B cell (primary cell): ENCODE measurements around the gene KRTAP2-3. TPM values are rescaled to one million over a fixed set of nuclear protein-coding genes. Genes with fewer than 3 reads are reported as not detected.
"Not testable (repeated sequence)": the region's sequence is repeated elsewhere in the genome, so short reads cannot be mapped to it uniquely, and the experiment has no call there.

ENCODE experiments used
- ATAC-seq: fragments of 200-7000 bp; cut with Tn5 transposase; one replicate; pipeline ENCODE4 v1.10.0; 2021; ENCODE audit warnings: low read depth, mild to moderate bottlenecking, moderate number of reproducible peaks, moderate library complexity
- CTCF ChIA-PET: fragments of 350-600 bp; sonication (Branson Sonifier 250); formaldehyde crosslinking; loops from one replicate; lab custom pipeline; 2021; ENCODE audit warnings: antibody characterized with exemption, inconsistent platforms; lab: Charles Lee
- POLR2A ChIA-PET: fragments of 350-600 bp; sonication (Branson Sonifier 250); formaldehyde crosslinking; loops from one replicate; lab custom pipeline; 2021; ENCODE audit warnings: antibody characterized with exemption; lab: Charles Lee
- DNase-seq: peaks from one replicate; pipeline ENCODE4 v3.0.0; 2013
- H2AFZ ChIP-seq: 2 replicates; pipeline ENCODE4 v1.6.1; 2012; ENCODE audit warnings: mild to moderate bottlenecking, low read depth, low read length; ENCODE audit not compliant: insufficient read depth, poor library complexity, severe bottlenecking
- H3K27ac ChIP-seq, 2 donors: 1 replicate in 1 of 2; 2 replicates in 1 of 2; pipeline ENCODE4 v1.5.1; 2012 to 2013; ENCODE audit warnings: low read length in 2 of 2, mild to moderate bottlenecking in 2 of 2, moderate library complexity in 1 of 2
- H3K27me3 ChIP-seq, 4 experiments: fragments of 200-600 bp in 1 of 4; sonication (generic) in 1 of 4; replicated peaks in 1 of 4; 1 replicate in 2 of 4; 2 replicates in 2 of 4; pipeline versions ENCODE4 v1.6.1 to v1.7.0; 2013 to 2016; ENCODE audit warnings: low read length in 3 of 4, mild to moderate bottlenecking in 2 of 4, mixed read lengths in 1 of 4, moderate library complexity in 1 of 4; ENCODE audit not compliant: insufficient read depth in 4 of 4, control insufficient read depth in 3 of 4; ENCODE audit errors: control extremely low read depth in 1 of 4
- H3K36me3 ChIP-seq, 2 experiments: replicated peaks in 1 of 2; 1 replicate in 1 of 2; 2 replicates in 1 of 2; pipeline versions ENCODE4 v1.6.1 to v1.7.1; 2013; ENCODE audit warnings: low read length in 1 of 2; ENCODE audit not compliant: insufficient read depth in 2 of 2, control insufficient read depth in 1 of 2; ENCODE audit errors: control extremely low read depth in 1 of 2, extremely low read depth in 1 of 2
- H3K4me1 ChIP-seq, 2 donors: fragments of 200-600 bp in 1 of 2; sonication (generic) in 1 of 2; 1 replicate in 1 of 2; 2 replicates in 1 of 2; pipeline versions ENCODE4 v1.5.1 to v1.6.1; 2013 to 2017; ENCODE audit warnings: low read length in 2 of 2; ENCODE audit not compliant: control insufficient read depth in 2 of 2, insufficient read depth in 2 of 2
- H3K4me2 ChIP-seq: replicated peaks from 2 replicates; pipeline ENCODE3; 2012; ENCODE audit warnings: mild to moderate bottlenecking, low read depth, low read length; ENCODE audit not compliant: poor library complexity, severe bottlenecking
- H3K4me3 ChIP-seq, 5 experiments: fragments of 200-600 bp in 1 of 5; sonication (generic) in 1 of 5; 1 replicate in 3 of 5; 2 replicates in 2 of 5; pipeline versions ENCODE4 v1.5.1 to v1.7.0; 2011 to 2016; ENCODE audit warnings: low read length in 4 of 5, mild to moderate bottlenecking in 4 of 5, low read depth in 2 of 5, control low read depth in 1 of 5, moderate library complexity in 1 of 5; ENCODE audit not compliant: insufficient read depth in 1 of 5; ENCODE audit errors: control extremely low read depth in 1 of 5, extremely low read depth in 1 of 5
- H3K79me2 ChIP-seq: fragments of 200-600 bp; sonication (generic); one replicate; pipeline ENCODE4 v1.6.0; 2016; ENCODE audit warnings: low read length; ENCODE audit not compliant: control insufficient read depth, insufficient read depth
- H3K9ac ChIP-seq: fragments of 200-600 bp; sonication (generic); 2 replicates; pipeline ENCODE4 v1.6.1; 2017; ENCODE audit warnings: mild to moderate bottlenecking, low read length, moderate library complexity
- H3K9me3 ChIP-seq, 3 donors: one replicate each; pipeline versions ENCODE4 v1.6.1 to v1.7.1; 2013; ENCODE audit warnings: low read length in 2 of 3; ENCODE audit not compliant: control insufficient read depth in 2 of 3, insufficient read depth in 1 of 3; ENCODE audit errors: control extremely low read depth in 1 of 3
- H4K20me1 ChIP-seq: 2 replicates; pipeline ENCODE4 v1.6.0; 2012; ENCODE audit warnings: mild to moderate bottlenecking, low read length; ENCODE audit not compliant: insufficient read depth, control insufficient read depth, poor library complexity, severe bottlenecking
- H3K27ac Mint-ChIP-seq: one replicate; pipeline ENCODE4 v1.8.0; 2021; ENCODE audit warnings: mixed read lengths
- H3K27me3 Mint-ChIP-seq: one replicate; pipeline ENCODE4 v1.8.0; 2021; ENCODE audit warnings: mixed read lengths
- H3K4me1 Mint-ChIP-seq: one replicate; pipeline ENCODE4 v1.8.0; 2021; ENCODE audit warnings: mixed read lengths
- H3K4me3 Mint-ChIP-seq: one replicate; pipeline ENCODE4 v1.8.0; 2021; ENCODE audit warnings: mixed read lengths
- H3K9me3 Mint-ChIP-seq: one replicate; pipeline ENCODE4 v1.8.0; 2022; ENCODE audit warnings: mixed read lengths; ENCODE audit not compliant: insufficient read depth
- EZH2 ChIP-seq: IDR thresholded peaks from 2 replicates; pipeline ENCODE4 v1.6.1; 2012; ENCODE audit warnings: borderline replicate concordance, low read depth, mild to moderate bottlenecking, moderate library complexity, low read length; ENCODE audit not compliant: insufficient read depth, poor library complexity, severe bottlenecking
- WGBS: methylation state at CpG from one replicate; pipeline ENCODE4 v1.1.5; 2013; ENCODE audit warnings: missing lambda C conversion rate; ENCODE audit not compliant: insufficient coverage; 5-methylcytosine and 5-hydroxymethylcytosine counted together
- intact Hi-C: fragments of 100-400 bp; cut with micrococcal nuclease; formaldehyde crosslinking; loops from one replicate; pipeline ENCODE4 v1.10.0; 2022
- polyA plus RNA-seq: library from polyadenylated mRNA; depleted of rRNA; stranded (reverse); fragments of >200 nt; gene quantifications from 2 replicates; pipeline ENCODE4 v1.2.3, GENCODE V29; 2012
- total RNA-seq, 2 donors: library from RNA; stranded (reverse); fragments of 120-200 nt in 1 of 2; gene quantifications; 1 replicate in 1 of 2; 2 replicates in 1 of 2; pipeline versions ENCODE4 v1.2.3 to v1.2.4, GENCODE V29; 2013 to 2022
- TF ChIP-seq, protein P1 (sequence below): fragments of 200-600 bp; IDR thresholded peaks from one replicate; pipeline ENCODE4 v1.8.0; 2022; ENCODE audit warnings: antibody characterized with exemption, mild to moderate bottlenecking

Gene KRTAP2-3
- total and polyA plus RNA-seq, 2 donors (not counting 1 experiment from before 2014, with no cell fraction given) = not detected

- ChIA-PET CTCF (no interaction called here), POLR2A (no interaction called here)
- intact Hi-C loops = no loop called here
- Histone ChIP-seq H3K27me3 (peaks cover 0 to 6% (median 0%) of the 10 kb centered on the region in 4 experiments), H3K79me2 (no peaks in the 10 kb centered on the region), H3K9me3 (peaks cover 0 to 4% (median 2%) of the 10 kb centered on the region in 3 donors), H3K27ac (no peak overlapping the region), H3K36me3 (no peaks in the 10 kb centered on the region), H3K9ac (no peak overlapping the region), H4K20me1 (no peaks in the 10 kb centered on the region), H2AFZ (no peak overlapping the region), H3K4me2 (no peak overlapping the region), H3K4me3 (no peak overlapping the region), H3K4me1 (no peaks in the 10 kb centered on the region)
- WGBS = no CpG with 5 or more reads among the region's 1 CpG
- TF ChIP-seq, protein P1, sequence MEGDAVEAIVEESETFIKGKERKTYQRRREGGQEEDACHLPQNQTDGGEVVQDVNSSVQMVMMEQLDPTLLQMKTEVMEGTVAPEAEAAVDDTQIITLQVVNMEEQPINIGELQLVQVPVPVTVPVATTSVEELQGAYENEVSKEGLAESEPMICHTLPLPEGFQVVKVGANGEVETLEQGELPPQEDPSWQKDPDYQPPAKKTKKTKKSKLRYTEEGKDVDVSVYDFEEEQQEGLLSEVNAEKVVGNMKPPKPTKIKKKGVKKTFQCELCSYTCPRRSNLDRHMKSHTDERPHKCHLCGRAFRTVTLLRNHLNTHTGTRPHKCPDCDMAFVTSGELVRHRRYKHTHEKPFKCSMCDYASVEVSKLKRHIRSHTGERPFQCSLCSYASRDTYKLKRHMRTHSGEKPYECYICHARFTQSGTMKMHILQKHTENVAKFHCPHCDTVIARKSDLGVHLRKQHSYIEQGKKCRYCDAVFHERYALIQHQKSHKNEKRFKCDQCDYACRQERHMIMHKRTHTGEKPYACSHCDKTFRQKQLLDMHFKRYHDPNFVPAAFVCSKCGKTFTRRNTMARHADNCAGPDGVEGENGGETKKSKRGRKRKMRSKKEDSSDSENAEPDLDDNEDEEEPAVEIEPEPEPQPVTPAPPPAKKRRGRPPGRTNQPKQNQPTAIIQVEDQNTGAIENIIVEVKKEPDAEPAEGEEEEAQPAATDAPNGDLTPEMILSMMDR = no peak
- TF ChIP-seq EZH2 = no peak
- H3K9me3 Mint-ChIP-seq = peaks cover 10% of the 10 kb centered on the region
- peaks cover 52% of the 10 kb centered on the region for H3K27me3 Mint-ChIP-seq
- H3K27ac Mint-ChIP-seq = no peak overlapping the region
- no peak overlapping the region for H3K4me3 Mint-ChIP-seq
- DNase-seq (no peak), ATAC-seq (no peak)
- H3K4me1 Mint-ChIP-seq = peaks cover 2% of the 10 kb centered on the region
Observed at GRCh38 chr17:41042953-41043352, 17.0 kb downstream of the KRTAP2-3 start.

- intact Hi-C loops, DNase-seq, H3K4me3 Mint-ChIP-seq, H3K4me1 Mint-ChIP-seq, H3K36me3 ChIP-seq, CTCF ChIA-PET, H3K27me3 ChIP-seq, H3K4me2 ChIP-seq, POLR2A ChIA-PET, H3K9ac ChIP-seq, ATAC-seq, H3K4me3 ChIP-seq, H4K20me1 ChIP-seq, H3K27ac Mint-ChIP-seq, H3K4me1 ChIP-seq, H3K27ac ChIP-seq, H3K9me3 Mint-ChIP-seq, H3K79me2 ChIP-seq, H3K9me3 ChIP-seq, H2AFZ ChIP-seq: not testable (repeated sequence)
- 84% methylated on average over 8 of the region's 14 CpGs for WGBS
- peaks cover 45% of the 10 kb centered on the region for H3K27me3 Mint-ChIP-seq
Observed at GRCh38 chr17:41040783-41041571, 18.9 kb downstream of the KRTAP2-3 start, which contains the start of gene KRTAP1-1. KRTAP1-1 (minus strand) TSS chr17:41041450; CDS start chr17:41041397, 53 bp downstream.
